Measurements from ENCODE around the gene MGST3. TPM values are rescaled to one million over a fixed set of nuclear protein-coding genes. Genes with fewer than 3 reads are reported as not detected.

The MGST3 gene
- total and polyA plus RNA-seq, 2 of the 13 experiments (the other 11 are each of a cell fraction or from before 2014, with no cell fraction given), result 59.7 to 61.2 TPM

DNA sequence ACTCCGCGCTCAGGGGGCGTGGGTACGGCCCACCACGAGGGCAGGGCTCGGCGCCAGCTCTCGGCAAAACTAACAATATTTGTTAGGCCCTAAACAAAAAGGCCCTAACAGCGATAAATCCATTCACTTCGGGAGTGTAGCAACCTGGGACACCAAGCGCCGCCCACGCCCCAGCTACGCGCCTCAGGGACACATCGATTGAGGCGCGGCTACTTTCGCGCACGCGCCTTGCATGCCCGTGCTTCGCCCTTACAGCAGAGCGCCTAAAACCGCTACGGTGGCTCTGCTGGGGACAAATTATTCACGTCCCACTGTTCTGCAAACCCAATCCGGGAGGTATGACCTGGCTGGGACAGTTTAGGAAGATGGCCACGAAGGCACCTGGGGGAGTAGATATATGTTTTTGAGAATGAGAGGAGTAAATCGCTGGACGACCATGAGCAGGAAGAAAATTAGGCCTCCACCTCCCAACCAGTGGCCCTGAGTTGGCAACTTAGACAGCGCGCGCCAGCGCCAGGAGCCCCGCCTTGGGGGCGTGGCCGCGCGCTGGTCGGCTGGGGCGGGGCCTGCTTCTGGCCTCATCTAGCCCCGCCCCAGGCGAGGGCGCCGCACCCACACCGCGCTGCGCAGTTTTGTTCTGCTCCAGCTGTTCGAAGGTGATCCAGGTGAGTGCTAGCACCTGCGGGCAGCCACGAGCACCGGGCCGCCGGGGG is at the start of gene MGST3 (continued):
- TF ChIP-seq NCOR1 (IDR thresholded peaks at IDR 0.05; ENCODE audit: borderline replicate concordance, low read length) (0 out of 2 replicates have a peak, but pooled peaks have one; percentile 10), CREB1 (IDR thresholded peaks at IDR 0.05) (0 out of 2 replicates have a peak, but pooled peaks have one; percentile 32), CREB1 (CRISPR knock-in tag; IDR thresholded peaks at IDR 0.05) (peak; percentile 69; the same call in 1 of the 2 replicates), ZNF282 (IDR thresholded peaks at IDR 0.05; ENCODE audit: partially characterized antibody) (no peak), FOXA1 (IDR thresholded peaks at IDR 0.05) (no peak), FOXA1 (CRISPR knock-in tag; IDR thresholded peaks at IDR 0.05) (no peak), NFKBIZ (CRISPR knock-in tag; IDR thresholded peaks at IDR 0.05) (0 out of 2 replicates have a peak, but pooled peaks have one; percentile 11), ZNF644 (CRISPR knock-in tag; IDR thresholded peaks at IDR 0.05; ENCODE audit: low read depth) (peak; percentile 20; the same call in 1 of the 2 replicates), MTF1 (CRISPR knock-in tag; IDR thresholded peaks at IDR 0.05) (0 out of 2 replicates have a peak, but pooled peaks have one; percentile 26), ZNF318 (CRISPR knock-in tag; IDR thresholded peaks at IDR 0.05) (no peak), REXO4 (CRISPR knock-in tag; IDR thresholded peaks at IDR 0.05; ENCODE audit: borderline replicate concordance) (no peak), CEBPB (IDR thresholded peaks at IDR 0.05; ENCODE audit: borderline replicate concordance, low read depth, low read length) (peak; percentile 31; the same call in 1 of the 2 replicates), ZNF331 (CRISPR knock-in tag; IDR thresholded peaks at IDR 0.05) (peak; percentile 62), ZNF841 (CRISPR knock-in tag; IDR thresholded peaks at IDR 0.05; ENCODE audit: borderline replicate concordance) (peak; percentile 66; the same call in 1 of the 2 replicates), HNRNPUL1 (IDR thresholded peaks at IDR 0.05; ENCODE audit: low read depth, low read length) (no peak), ZNF224 (CRISPR knock-in tag; IDR thresholded peaks at IDR 0.05) (peak; percentile 92), ZNF496 (CRISPR knock-in tag; IDR thresholded peaks at IDR 0.05; ENCODE audit: insufficient replicate concordance) (no peak), PHF21A (CRISPR knock-in tag; IDR thresholded peaks at IDR 0.05) (peak; percentile 42; the same call in 1 of the 2 replicates)
- TF ChIP-seq, protein P1, sequence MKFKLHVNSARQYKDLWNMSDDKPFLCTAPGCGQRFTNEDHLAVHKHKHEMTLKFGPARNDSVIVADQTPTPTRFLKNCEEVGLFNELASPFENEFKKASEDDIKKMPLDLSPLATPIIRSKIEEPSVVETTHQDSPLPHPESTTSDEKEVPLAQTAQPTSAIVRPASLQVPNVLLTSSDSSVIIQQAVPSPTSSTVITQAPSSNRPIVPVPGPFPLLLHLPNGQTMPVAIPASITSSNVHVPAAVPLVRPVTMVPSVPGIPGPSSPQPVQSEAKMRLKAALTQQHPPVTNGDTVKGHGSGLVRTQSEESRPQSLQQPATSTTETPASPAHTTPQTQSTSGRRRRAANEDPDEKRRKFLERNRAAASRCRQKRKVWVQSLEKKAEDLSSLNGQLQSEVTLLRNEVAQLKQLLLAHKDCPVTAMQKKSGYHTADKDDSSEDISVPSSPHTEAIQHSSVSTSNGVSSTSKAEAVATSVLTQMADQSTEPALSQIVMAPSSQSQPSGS (CRISPR knock-in tag; IDR thresholded peaks at IDR 0.05), result peak; percentile 53
- TF ChIP-seq, protein P2, sequence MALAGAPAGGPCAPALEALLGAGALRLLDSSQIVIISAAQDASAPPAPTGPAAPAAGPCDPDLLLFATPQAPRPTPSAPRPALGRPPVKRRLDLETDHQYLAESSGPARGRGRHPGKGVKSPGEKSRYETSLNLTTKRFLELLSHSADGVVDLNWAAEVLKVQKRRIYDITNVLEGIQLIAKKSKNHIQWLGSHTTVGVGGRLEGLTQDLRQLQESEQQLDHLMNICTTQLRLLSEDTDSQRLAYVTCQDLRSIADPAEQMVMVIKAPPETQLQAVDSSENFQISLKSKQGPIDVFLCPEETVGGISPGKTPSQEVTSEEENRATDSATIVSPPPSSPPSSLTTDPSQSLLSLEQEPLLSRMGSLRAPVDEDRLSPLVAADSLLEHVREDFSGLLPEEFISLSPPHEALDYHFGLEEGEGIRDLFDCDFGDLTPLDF (CRISPR knock-in tag; IDR thresholded peaks at IDR 0.05), result peak; percentile 93
